ENCODE measurements around the gene SLC5A2. TPM values are rescaled to one million over a fixed set of nuclear protein-coding genes. Genes with fewer than 3 reads are reported as not detected.
"Not testable (repeated sequence)": the region's sequence is repeated elsewhere in the genome, so short reads cannot be mapped to it uniquely, and the experiment has no call there.

SLC5A2 gene
- total RNA-seq, 1 donor from 2014 or later, result not detected

- Mint-ChIP-seq H3K27me3 (ENCODE audit: low read depth) (peaks cover 31% of the 10 kb centered on the region), H3K27ac (no peak overlapping the region), H3K36me3 (ENCODE audit: low read depth) (no peaks in the 10 kb centered on the region), H3K4me3 (ENCODE audit: low read depth) (no peak overlapping the region), H3K4me1 (ENCODE audit: low read depth) (peaks cover 2% of the 10 kb centered on the region), H3K9me3 (peaks cover 26% of the 10 kb centered on the region)
- intact Hi-C loops (cut with micrococcal nuclease), result no loop called here
- no peak for DNase-seq (ENCODE audit: low spot score)
Measured at GRCh38 chr16:31537362-31538242, 54.7 kb downstream of the SLC5A2 start.

GRCh38 chr16:31538243-31538598, 55.3 kb downstream of the SLC5A2 start:
- DNase-seq (ENCODE audit: low spot score); intact Hi-C loops (cut with micrococcal nuclease); H3K4me3 Mint-ChIP-seq (ENCODE audit: low read depth); H3K36me3 Mint-ChIP-seq (ENCODE audit: low read depth); H3K4me1 Mint-ChIP-seq (ENCODE audit: low read depth); H3K27ac Mint-ChIP-seq: not testable (repeated sequence)
- Mint-ChIP-seq H3K27me3 (ENCODE audit: low read depth) (peaks cover 31% of the 10 kb centered on the region), H3K9me3 (peaks cover 26% of the 10 kb centered on the region)

- H3K36me3 Mint-ChIP-seq (ENCODE audit: low read depth); H3K27ac Mint-ChIP-seq; intact Hi-C loops (cut with micrococcal nuclease); H3K4me3 Mint-ChIP-seq (ENCODE audit: low read depth); H3K4me1 Mint-ChIP-seq (ENCODE audit: low read depth); DNase-seq (ENCODE audit: low spot score): not testable (repeated sequence)
- peaks cover 26% of the 10 kb centered on the region for H3K9me3 Mint-ChIP-seq
- H3K27me3 Mint-ChIP-seq (ENCODE audit: low read depth), result peaks cover 30% of the 10 kb centered on the region
Measured at GRCh38 chr16:31539762-31540161, 56.8 kb downstream of the SLC5A2 start.

Other genes starting within 250 kb of the SLC5A2 start
- 7.0 and 8.4 TPM in 2 replicates for gene ITGAM, start 223.1 kb upstream of the SLC5A2 start, total RNA-seq
- gene ITGAX, start 127.9 kb upstream of the SLC5A2 start, total RNA-seq, result 56.2 and 56.9 TPM in 2 replicates
- 0.18 and 0.21 TPM in 2 replicates for gene ITGAD, start 89.8 kb upstream of the SLC5A2 start, total RNA-seq
- gene COX6A2, start 54.8 kb upstream of the SLC5A2 start, total RNA-seq, result not detected in 2 replicates
- gene ZNF843, start 40.3 kb upstream of the SLC5A2 start, total RNA-seq, result 0.27 and 0.41 TPM in 2 replicates
- 10.5 and 10.6 TPM in 2 replicates for gene ARMC5, start 23.6 kb upstream of the SLC5A2 start, total RNA-seq
- 1.2 and 1.7 TPM in 2 replicates for gene TGFB1I1, start 11.0 kb upstream of the SLC5A2 start, total RNA-seq
- gene RUSF1, start 25.3 kb downstream of the SLC5A2 start, total RNA-seq, result 41.2 and 43.8 TPM in 2 replicates
- not detected in 2 replicates for gene AHSP, start 44.8 kb downstream of the SLC5A2 start, total RNA-seq